Astrocyte (in vitro differentiated cells and primary cell): ENCODE data around the gene ZIC1. TPM values are rescaled to one million over a fixed set of nuclear protein-coding genes. Genes with fewer than 3 reads are reported as not detected.
A peak's percentile ranks its signal among the peaks of the same experiment; 100 is the strongest.

Source experiments
- DNase-seq: peaks from one replicate; pipeline ENCODE4 v3.0.0-alpha.2; 2010; ENCODE audit warnings: low read depth
- FAIRE-seq: peaks from 2 replicates; lab custom pipeline; 2011; peaks lifted over from hg19 to GRCh38; lab: Jason Lieb, UNC
- H2AFZ ChIP-seq: 2 replicates; pipeline ENCODE4 v1.6.0; 2012; ENCODE audit warnings: low read depth, low read length, inconsistent platforms
- H3K27ac ChIP-seq: 2 replicates; pipeline ENCODE4 v1.5.1; 2011; ENCODE audit warnings: low read depth, low read length, inconsistent platforms
- H3K27me3 ChIP-seq: 2 replicates; pipeline ENCODE4 v1.6.0; 2011; ENCODE audit warnings: low read length, inconsistent platforms; ENCODE audit not compliant: insufficient read depth
- H3K36me3 ChIP-seq: 2 replicates; pipeline ENCODE4 v1.5.1; 2011; ENCODE audit warnings: low read length, inconsistent platforms; ENCODE audit not compliant: insufficient read depth
- H3K4me1 ChIP-seq: 2 replicates; pipeline ENCODE4 v1.5.1; 2011; ENCODE audit warnings: low read length, inconsistent platforms; ENCODE audit not compliant: insufficient read depth
- H3K4me2 ChIP-seq: 2 replicates; pipeline ENCODE4 v1.6.0; 2012; ENCODE audit warnings: low read length, inconsistent platforms
- H3K4me3 ChIP-seq: 2 replicates; pipeline ENCODE4 v1.5.1; 2011; ENCODE audit warnings: low read depth, mild to moderate bottlenecking, low read length, inconsistent platforms; ENCODE audit not compliant: insufficient read depth
- H3K79me2 ChIP-seq: 2 replicates; pipeline ENCODE4 v1.6.0; 2012; ENCODE audit warnings: mild to moderate bottlenecking, low read length, inconsistent platforms; ENCODE audit not compliant: insufficient read depth
- H3K9ac ChIP-seq: 2 replicates; pipeline ENCODE4 v1.6.0; 2012; ENCODE audit warnings: mild to moderate bottlenecking, low read length, inconsistent platforms
- H3K9me3 ChIP-seq: 2 replicates; pipeline ENCODE4 v1.5.1; 2012; ENCODE audit warnings: low read depth, mild to moderate bottlenecking, low read length, inconsistent platforms; ENCODE audit not compliant: insufficient read depth
- H4K20me1 ChIP-seq: 2 replicates; pipeline ENCODE4 v1.6.0; 2012; ENCODE audit warnings: low read length, inconsistent platforms; ENCODE audit not compliant: insufficient read depth
- H3K27ac Mint-ChIP-seq: one replicate; pipeline ENCODE4 v1.8.0; 2021; ENCODE audit warnings: mild to moderate bottlenecking, mixed read lengths; ENCODE audit not compliant: unreplicated experiment
- H3K27me3 Mint-ChIP-seq: one replicate; pipeline ENCODE4 v1.8.0; 2021; ENCODE audit warnings: low read depth, mixed read lengths; ENCODE audit not compliant: unreplicated experiment
- H3K36me3 Mint-ChIP-seq: one replicate; pipeline ENCODE4 v1.8.0; 2021; ENCODE audit warnings: low read depth, mixed read lengths; ENCODE audit not compliant: unreplicated experiment
- H3K4me1 Mint-ChIP-seq: one replicate; pipeline ENCODE4 v1.8.0; 2021; ENCODE audit warnings: low read depth, mixed read lengths; ENCODE audit not compliant: unreplicated experiment
- H3K4me3 Mint-ChIP-seq: one replicate; pipeline ENCODE4 v1.8.0; 2021; ENCODE audit warnings: mild to moderate bottlenecking, moderate library complexity, mixed read lengths; ENCODE audit not compliant: unreplicated experiment
- H3K9me3 Mint-ChIP-seq: one replicate; pipeline ENCODE4 v1.8.0; 2021; ENCODE audit warnings: mild to moderate bottlenecking, mixed read lengths; ENCODE audit not compliant: unreplicated experiment
- CTCF ChIP-seq: IDR thresholded peaks from 2 replicates; pipeline ENCODE4 v1.5.1; 2011; ENCODE audit warnings: low read depth, mild to moderate bottlenecking, inconsistent platforms, low read length, moderate library complexity; ENCODE audit not compliant: insufficient read depth
- EZH2 ChIP-seq: IDR thresholded peaks from 2 replicates; pipeline ENCODE4 v1.6.1; 2012; ENCODE audit warnings: mild to moderate bottlenecking, low read length, inconsistent platforms; ENCODE audit not compliant: insufficient read depth
- total RNA-seq: library from RNA; stranded (reverse); gene quantifications from 2 replicates; pipeline ENCODE4 v1.2.1, GENCODE V29; 2021

ZIC1 gene
- total RNA-seq, 1 donor from 2014 or later: 0.30 TPM

- H3K27me3 ChIP-seq: peaks cover 28% of the 10 kb centered on the region
- peaks cover 35% of the 10 kb centered on the region for H3K4me1 ChIP-seq
- no peak for DNase-seq
- H3K9me3 ChIP-seq: peaks cover 7% of the 10 kb centered on the region
- peak overlapping the region; percentile 85 for H3K4me2 ChIP-seq
- no peaks in the 10 kb centered on the region for H4K20me1 ChIP-seq
- H3K36me3 ChIP-seq: no peaks in the 10 kb centered on the region
- FAIRE-seq: no peak
- TF ChIP-seq CTCF: no peak
- peak overlapping the region; percentile 74 for H3K4me3 Mint-ChIP-seq
- no peaks in the 10 kb centered on the region for H3K36me3 Mint-ChIP-seq
- H3K79me2 ChIP-seq: peaks cover 54% of the 10 kb centered on the region
- peak overlapping the region; percentile 94 for H3K27ac ChIP-seq
- no peaks in the 10 kb centered on the region for H3K4me1 Mint-ChIP-seq
- peaks cover 36% of the 10 kb centered on the region for H3K9me3 Mint-ChIP-seq
- peak overlapping the region; percentile 94 for H3K9ac ChIP-seq
- H3K27me3 Mint-ChIP-seq: peaks cover 84% of the 10 kb centered on the region
- H3K27ac Mint-ChIP-seq: peak overlapping the region; percentile 72
- peak overlapping the region; percentile 82 for H2AFZ ChIP-seq
- peak overlapping the region; percentile 68 for H3K4me3 ChIP-seq
These were observed 15.0 kb upstream of the ZIC1 start for GRCh38 chr3:147393943-147394883.

GRCh38 chr3:147394884-147395225 lies 14.3 kb upstream of the ZIC1 start:
- H3K4me1 Mint-ChIP-seq: no peaks in the 10 kb centered on the region
- peaks cover 33% of the 10 kb centered on the region for H3K9me3 Mint-ChIP-seq
- H3K9me3 ChIP-seq: peaks cover 7% of the 10 kb centered on the region
- H3K4me1 ChIP-seq: peaks cover 35% of the 10 kb centered on the region
- TF ChIP-seq CTCF: no peak
- no peak for TF ChIP-seq EZH2
- H3K9ac ChIP-seq: peak overlapping the region; percentile 94
- H3K27me3 Mint-ChIP-seq: peaks cover 83% of the 10 kb centered on the region
- peak overlapping the region; percentile 85 for H3K4me2 ChIP-seq
- peaks cover 57% of the 10 kb centered on the region for H3K79me2 ChIP-seq
- peak overlapping the region; percentile 47 for H3K27ac Mint-ChIP-seq
- FAIRE-seq (no peak), DNase-seq (no peak)
- H3K36me3 ChIP-seq: no peaks in the 10 kb centered on the region
- H3K4me3 ChIP-seq: peak overlapping the region; percentile 68
- peak overlapping the region; percentile 94 for H3K27ac ChIP-seq
- no peaks in the 10 kb centered on the region for H4K20me1 ChIP-seq
- H3K27me3 ChIP-seq: peaks cover 21% of the 10 kb centered on the region
- no peak overlapping the region for H3K4me3 Mint-ChIP-seq
- H3K36me3 Mint-ChIP-seq: no peaks in the 10 kb centered on the region
- H2AFZ ChIP-seq: no peak overlapping the region
